ENCODE measurements around the gene PTPRM. TPM values are rescaled to one million over a fixed set of nuclear protein-coding genes. Genes with fewer than 3 reads are reported as not detected.

Gene PTPRM
- total RNA-seq, 1 experiment from 2014 or later = 1.6 TPM

DNA sequence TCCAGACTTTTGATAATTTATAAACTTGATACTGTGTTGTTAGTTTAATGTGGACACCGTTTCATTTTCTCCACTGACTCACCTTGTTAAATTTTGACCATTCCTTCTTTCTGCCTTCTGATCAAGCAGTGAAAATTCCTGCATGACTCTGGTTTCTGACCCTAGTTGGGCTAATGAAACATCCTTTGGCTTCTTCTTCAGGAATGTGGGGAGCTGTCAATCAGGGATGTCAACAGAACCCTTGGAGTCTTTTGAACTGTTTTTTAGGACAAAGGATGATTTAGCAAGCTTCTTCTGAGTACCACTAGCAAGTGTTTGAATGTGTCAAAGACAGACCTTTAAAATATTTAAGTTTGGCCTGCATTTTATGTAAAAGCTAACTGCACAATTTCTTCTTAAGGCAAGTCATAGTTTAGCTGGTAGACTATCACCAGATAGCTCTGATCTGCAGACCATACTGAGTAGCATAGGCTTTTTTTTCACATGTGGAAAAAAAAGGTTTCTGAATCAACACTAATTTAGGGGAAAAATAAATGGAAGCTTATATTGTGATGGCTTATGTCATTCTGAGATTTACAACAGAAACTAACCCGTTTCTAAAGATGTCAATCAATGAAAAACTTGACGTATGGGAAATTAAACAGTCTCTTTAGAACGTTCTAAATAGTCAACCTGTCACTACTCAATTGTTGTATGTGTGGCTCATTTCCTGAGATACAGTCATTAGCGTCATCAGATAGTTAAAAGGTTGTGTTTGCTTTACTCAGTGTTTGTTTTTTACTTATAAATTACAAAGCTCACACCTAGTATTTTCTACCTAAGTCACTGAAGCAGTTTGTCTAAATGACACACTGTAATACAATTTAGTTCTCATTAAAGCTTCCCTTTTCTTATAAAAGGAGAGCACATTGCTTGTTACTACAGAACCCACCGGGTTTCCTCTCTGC, 311.4 kb downstream of the PTPRM start (continued):
- no peak for TF ChIP-seq TCF7L2 (IDR thresholded peaks at IDR 0.05; ENCODE audit: low read depth, low read length)

DNA sequence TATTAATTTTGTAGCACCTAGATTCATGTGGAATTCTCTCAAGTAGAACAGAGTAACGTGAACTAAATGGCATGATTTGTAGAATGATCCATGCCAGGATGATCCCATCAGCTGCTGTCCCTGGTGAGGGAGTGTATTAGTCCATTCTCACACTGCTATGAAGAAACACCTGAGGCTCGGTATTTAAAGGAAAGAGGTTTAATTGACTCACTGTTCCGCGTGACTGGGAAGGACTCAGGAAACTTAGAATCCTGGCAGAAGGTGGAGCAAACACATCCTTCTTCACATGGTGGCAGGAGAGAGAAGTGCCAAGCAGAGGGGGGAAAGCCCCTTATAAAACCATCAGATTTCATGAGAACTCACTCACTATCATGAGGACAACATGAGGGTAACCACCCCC, 312.6 kb downstream of the PTPRM start:
- Histone ChIP-seq H3K36me3 (ENCODE audit: control insufficient read depth, insufficient read depth, low read length) (no peaks in the 10 kb centered on the region), H3K27ac (ENCODE audit: low read length) (no peak overlapping the region), H3K4me3 (ENCODE audit: low read depth in 2 of 2, low read length in 2 of 2) (no peak overlapping the region), H3K9me3 (ENCODE audit: control insufficient read depth, insufficient read depth, low read depth, low read length) (no peaks in the 10 kb centered on the region), H3K4me1 (ENCODE audit: control insufficient read depth, insufficient read depth, low read length) (no peaks in the 10 kb centered on the region), H3K27me3 (ENCODE audit: control insufficient read depth, insufficient read depth, low read length) (no peaks in the 10 kb centered on the region)
- no peak for ATAC-seq
- BruUV-seq (replicated peaks) = no TSS peak
- ChIA-PET POLR2A (no interaction called here), CTCF (no interaction called here)
- TF ChIP-seq, protein P1, sequence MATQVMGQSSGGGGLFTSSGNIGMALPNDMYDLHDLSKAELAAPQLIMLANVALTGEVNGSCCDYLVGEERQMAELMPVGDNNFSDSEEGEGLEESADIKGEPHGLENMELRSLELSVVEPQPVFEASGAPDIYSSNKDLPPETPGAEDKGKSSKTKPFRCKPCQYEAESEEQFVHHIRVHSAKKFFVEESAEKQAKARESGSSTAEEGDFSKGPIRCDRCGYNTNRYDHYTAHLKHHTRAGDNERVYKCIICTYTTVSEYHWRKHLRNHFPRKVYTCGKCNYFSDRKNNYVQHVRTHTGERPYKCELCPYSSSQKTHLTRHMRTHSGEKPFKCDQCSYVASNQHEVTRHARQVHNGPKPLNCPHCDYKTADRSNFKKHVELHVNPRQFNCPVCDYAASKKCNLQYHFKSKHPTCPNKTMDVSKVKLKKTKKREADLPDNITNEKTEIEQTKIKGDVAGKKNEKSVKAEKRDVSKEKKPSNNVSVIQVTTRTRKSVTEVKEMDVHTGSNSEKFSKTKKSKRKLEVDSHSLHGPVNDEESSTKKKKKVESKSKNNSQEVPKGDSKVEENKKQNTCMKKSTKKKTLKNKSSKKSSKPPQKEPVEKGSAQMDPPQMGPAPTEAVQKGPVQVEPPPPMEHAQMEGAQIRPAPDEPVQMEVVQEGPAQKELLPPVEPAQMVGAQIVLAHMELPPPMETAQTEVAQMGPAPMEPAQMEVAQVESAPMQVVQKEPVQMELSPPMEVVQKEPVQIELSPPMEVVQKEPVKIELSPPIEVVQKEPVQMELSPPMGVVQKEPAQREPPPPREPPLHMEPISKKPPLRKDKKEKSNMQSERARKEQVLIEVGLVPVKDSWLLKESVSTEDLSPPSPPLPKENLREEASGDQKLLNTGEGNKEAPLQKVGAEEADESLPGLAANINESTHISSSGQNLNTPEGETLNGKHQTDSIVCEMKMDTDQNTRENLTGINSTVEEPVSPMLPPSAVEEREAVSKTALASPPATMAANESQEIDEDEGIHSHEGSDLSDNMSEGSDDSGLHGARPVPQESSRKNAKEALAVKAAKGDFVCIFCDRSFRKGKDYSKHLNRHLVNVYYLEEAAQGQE (IDR thresholded peaks at IDR 0.05; ENCODE audit: insufficient read depth in 1 of 2, low read depth in 2 of 2, low read length in 1 of 2) = no peak
- TF ChIP-seq, protein P2, sequence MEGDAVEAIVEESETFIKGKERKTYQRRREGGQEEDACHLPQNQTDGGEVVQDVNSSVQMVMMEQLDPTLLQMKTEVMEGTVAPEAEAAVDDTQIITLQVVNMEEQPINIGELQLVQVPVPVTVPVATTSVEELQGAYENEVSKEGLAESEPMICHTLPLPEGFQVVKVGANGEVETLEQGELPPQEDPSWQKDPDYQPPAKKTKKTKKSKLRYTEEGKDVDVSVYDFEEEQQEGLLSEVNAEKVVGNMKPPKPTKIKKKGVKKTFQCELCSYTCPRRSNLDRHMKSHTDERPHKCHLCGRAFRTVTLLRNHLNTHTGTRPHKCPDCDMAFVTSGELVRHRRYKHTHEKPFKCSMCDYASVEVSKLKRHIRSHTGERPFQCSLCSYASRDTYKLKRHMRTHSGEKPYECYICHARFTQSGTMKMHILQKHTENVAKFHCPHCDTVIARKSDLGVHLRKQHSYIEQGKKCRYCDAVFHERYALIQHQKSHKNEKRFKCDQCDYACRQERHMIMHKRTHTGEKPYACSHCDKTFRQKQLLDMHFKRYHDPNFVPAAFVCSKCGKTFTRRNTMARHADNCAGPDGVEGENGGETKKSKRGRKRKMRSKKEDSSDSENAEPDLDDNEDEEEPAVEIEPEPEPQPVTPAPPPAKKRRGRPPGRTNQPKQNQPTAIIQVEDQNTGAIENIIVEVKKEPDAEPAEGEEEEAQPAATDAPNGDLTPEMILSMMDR (IDR thresholded peaks at IDR 0.05) = no peak
- TF ChIP-seq SIN3A (IDR thresholded peaks at IDR 0.05; ENCODE audit: borderline replicate concordance, insufficient read depth, low read depth, low read length) = no peak
- no peak for TF ChIP-seq TCF7L2 (IDR thresholded peaks at IDR 0.05; ENCODE audit: low read depth, low read length)
- TF ChIP-seq POLR2AphosphoS5 (IDR thresholded peaks at IDR 0.05; ENCODE audit: low read depth, low read length) = no peak
- intact Hi-C loops (cut with micrococcal nuclease; ENCODE audit: unreplicated experiment) = no loop called here
- no peak for DNase-seq (ENCODE audit: low read depth, low spot score)
- in situ Hi-C loops (cut with HindIII; ENCODE audit: low pct_unique_long_range_greater_than_20kb, low sequenced_read_pairs) = no loop called here

DNA sequence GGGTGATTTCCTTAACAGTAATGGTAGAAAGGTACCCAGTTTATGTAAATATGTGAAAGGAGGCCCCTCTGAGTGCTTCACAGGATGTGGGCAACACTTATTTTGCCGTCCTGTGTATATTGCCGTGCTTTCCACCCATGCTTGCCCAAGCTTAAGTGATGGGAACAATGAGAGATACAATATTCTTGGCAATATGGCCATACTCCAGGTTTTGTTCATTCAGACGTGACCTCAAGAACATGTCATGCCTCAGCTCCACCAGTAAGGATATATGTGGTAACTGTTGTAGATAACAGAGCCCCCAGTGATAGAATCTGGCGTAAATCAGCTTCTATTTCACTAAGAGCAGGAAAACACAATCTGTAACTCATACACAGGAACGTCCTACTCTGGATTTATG, 318.7 kb downstream of the PTPRM start:
- in situ Hi-C loops (cut with HindIII; ENCODE audit: low pct_unique_long_range_greater_than_20kb, low sequenced_read_pairs) = no loop called here
- CTCF ChIA-PET = no interaction called here
- DNase-seq (ENCODE audit: low read depth, low spot score) = no peak

More for the DNA sequence above, 318.7 kb downstream of the PTPRM start:
- TF ChIP-seq, protein P1 (IDR thresholded peaks at IDR 0.05; ENCODE audit: insufficient read depth in 1 of 2, low read depth in 2 of 2, low read length in 1 of 2) = no peak
- TF ChIP-seq TCF7L2 (IDR thresholded peaks at IDR 0.05; ENCODE audit: low read depth, low read length) (no peak), SIN3A (IDR thresholded peaks at IDR 0.05; ENCODE audit: borderline replicate concordance, insufficient read depth, low read depth, low read length) (no peak), POLR2AphosphoS5 (IDR thresholded peaks at IDR 0.05; ENCODE audit: low read depth, low read length) (no peak)
- TF ChIP-seq, protein P2 (IDR thresholded peaks at IDR 0.05) = no peak
- POLR2A ChIA-PET = no interaction called here
- H3K36me3 ChIP-seq (ENCODE audit: control insufficient read depth, insufficient read depth, low read length) = no peaks in the 10 kb centered on the region
- H3K4me1 ChIP-seq (ENCODE audit: control insufficient read depth, insufficient read depth, low read length) = no peaks in the 10 kb centered on the region
- intact Hi-C loops (cut with micrococcal nuclease; ENCODE audit: unreplicated experiment) = no loop called here
- BruUV-seq (replicated peaks) = no TSS peak
- no peaks in the 10 kb centered on the region for H3K9me3 ChIP-seq (ENCODE audit: control insufficient read depth, insufficient read depth, low read depth, low read length)
- H3K4me3 ChIP-seq (ENCODE audit: low read depth in 2 of 2, low read length in 2 of 2) = no peak overlapping the region
- no peaks in the 10 kb centered on the region for H3K27me3 ChIP-seq (ENCODE audit: control insufficient read depth, insufficient read depth, low read length)
- no peak for ATAC-seq
- no peak overlapping the region for H3K27ac ChIP-seq (ENCODE audit: low read length)

Measured in Panc1 (cell line).